GM19099 (cell line): ENCODE data around the gene CLEC16A.

Experiments
- POLR2A ChIP-seq: IDR thresholded peaks from 3 replicates; pipeline ENCODE4 v1.6.1; 2011; ENCODE audit warnings: low read depth; ENCODE audit not compliant: insufficient read length; ENCODE audit errors: extremely low read depth

The CLEC16A gene

GRCh38 chr16:10969615-10970014 is 25.3 kb downstream of the CLEC16A start:
- no peak for TF ChIP-seq POLR2A

- no peak for TF ChIP-seq POLR2A
Observed at GRCh38 chr16:10970065-10970464, 25.7 kb downstream of the CLEC16A start.

DNA sequence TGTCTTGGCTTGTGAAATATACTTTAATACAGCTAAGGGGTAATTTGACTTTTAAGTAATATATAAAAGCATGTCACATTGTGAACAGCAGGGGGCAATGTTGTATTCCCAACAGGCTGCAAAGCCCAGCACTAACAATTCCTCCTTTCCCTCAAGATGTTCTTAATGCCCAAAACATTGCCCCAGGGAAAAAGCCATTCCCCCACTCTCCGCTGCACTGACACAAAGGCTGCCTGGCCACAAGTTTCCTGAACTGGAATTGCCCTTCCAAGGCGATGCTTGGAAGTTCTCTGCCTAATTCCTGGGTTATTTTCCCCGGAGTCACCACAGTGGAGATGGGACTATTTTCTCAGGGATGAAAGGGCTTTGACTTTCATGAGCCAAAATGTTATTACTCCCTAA is 27.2 kb downstream of the CLEC16A start:
- no peak for TF ChIP-seq POLR2A

GRCh38 chr16:10972108-10972818 is 27.9 kb downstream of the CLEC16A start:
- TF ChIP-seq POLR2A, result no peak

DNA sequence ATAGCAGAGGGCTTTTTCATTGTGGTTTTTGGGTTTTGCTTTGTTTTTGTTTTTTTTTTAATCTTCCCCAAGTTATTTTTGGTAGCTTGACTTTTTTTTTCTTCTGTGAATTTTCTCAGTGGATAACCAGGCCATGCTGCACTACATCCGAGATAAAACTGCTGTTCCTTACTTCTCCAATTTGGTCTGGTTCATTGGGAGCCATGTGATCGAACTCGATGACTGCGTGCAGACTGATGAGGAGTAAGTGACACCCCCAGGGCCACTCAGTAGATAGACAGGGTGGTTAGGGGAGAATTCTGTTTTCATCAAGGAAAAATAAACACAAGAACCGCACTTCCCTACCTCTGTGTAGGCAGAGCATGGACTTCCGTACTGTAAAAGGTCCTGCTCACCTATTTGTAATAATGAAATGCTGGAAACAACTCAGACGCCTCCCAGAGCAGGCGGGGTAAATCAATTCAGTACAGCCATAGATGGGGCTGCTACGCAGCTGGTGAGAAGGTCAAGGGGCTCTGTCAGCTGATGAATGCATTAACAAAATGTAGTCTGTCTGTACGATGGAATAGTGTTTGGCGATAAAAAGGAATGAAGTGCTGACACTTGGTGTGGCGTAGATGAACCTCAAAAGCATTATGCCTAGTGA is 28.6 kb downstream of the CLEC16A start:
- no peak for TF ChIP-seq POLR2A

GRCh38 chr16:10976634-10977033 is 32.3 kb downstream of the CLEC16A start:
- no peak for TF ChIP-seq POLR2A

DNA sequence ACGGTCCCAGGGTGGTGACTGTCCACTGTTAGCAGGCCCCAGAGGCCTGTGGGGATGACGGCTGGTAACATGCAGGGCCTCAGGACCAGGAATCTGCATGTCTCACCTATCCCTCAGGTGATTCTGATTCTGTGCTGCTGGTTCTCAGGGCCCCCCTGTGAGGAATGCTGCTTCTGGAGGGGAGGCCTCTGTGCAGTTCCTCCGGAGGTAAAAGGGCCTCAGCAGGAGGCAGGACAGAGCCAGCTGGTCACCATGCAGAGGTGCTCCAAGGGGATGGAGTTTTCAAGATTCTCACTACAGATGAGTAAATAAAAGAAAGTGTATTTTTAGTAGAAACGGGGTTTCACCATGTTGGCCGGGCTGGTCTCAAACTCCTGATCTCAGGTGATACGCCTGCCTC is 33.8 kb downstream of the CLEC16A start:
- TF ChIP-seq POLR2A, result no peak

DNA sequence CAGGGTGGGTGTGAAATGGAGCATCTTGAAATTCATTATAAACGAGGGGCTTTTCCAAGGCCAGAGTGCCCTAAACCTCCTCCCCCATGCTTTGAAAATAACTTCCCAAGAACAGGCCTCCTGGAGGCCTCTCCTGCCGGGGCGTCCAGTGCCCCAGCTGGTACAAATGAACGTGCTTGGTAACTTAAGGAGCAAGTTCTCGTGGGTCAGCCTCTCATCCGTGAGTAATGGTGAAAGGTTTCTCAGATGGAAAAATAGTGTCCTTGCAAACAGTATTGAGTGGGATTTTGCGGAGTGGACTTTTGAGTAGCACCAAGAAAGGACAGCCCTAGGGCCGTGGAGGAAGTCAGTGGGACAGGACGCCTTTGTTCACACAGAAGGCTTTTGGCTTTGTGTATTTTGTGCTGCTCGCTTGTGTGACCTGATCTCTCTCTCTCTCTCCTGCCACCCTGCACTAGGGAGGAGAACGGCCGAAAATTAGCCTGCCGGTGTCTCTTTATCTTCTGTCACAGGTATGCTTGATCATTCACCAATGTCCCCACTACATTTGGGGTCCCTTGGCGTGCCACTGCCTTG is 34.6 kb downstream of the CLEC16A start:
- no peak for TF ChIP-seq POLR2A

GRCh38 chr16:10979717-10980601 is 35.6 kb downstream of the CLEC16A start:
- no peak for TF ChIP-seq POLR2A

DNA sequence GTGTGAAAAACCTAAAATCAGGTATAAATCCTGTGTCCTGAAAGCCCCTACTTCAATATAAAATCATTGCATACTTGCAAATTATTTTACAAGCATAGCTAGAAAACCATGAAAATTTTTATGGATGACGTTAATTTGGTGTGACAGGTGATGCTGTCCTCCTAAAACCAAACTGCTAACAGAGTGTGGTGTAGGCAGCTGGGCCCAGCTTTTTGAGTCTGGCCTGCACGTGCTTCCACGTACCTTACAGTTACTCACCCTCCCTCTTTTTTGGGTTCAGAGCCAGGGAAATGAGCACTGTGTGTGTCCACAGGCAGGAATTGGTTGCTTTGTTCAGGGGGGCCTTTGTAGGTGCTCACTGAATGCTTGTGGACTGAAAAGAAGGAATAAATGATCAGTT is 36.4 kb downstream of the CLEC16A start:
- TF ChIP-seq POLR2A, result no peak

DNA sequence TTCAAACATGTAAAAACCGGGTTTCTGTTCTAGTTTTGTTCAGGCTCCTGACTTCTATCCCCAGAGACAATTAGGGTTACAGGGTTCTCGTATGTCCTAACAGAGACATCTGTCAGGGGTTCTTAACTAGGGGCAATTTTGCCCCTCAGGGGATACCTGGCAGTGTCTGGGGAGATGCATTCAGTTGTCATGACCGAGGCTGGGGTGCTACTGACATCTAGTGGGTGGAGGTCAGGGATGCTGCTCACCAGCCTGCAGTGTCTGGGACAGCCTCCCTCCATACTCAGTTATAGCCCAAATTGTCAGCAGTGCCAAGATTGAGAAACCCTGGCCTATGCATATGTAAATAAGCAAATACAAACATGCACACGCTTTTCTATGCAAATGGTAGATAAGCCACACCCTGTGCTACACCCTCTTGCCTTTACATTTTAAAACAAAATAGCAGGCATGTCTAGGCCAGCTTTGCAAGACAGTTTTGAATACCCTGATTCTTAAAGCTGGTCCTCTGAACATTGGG is 37.4 kb downstream of the CLEC16A start:
- peak; percentile 12 for TF ChIP-seq POLR2A

DNA sequence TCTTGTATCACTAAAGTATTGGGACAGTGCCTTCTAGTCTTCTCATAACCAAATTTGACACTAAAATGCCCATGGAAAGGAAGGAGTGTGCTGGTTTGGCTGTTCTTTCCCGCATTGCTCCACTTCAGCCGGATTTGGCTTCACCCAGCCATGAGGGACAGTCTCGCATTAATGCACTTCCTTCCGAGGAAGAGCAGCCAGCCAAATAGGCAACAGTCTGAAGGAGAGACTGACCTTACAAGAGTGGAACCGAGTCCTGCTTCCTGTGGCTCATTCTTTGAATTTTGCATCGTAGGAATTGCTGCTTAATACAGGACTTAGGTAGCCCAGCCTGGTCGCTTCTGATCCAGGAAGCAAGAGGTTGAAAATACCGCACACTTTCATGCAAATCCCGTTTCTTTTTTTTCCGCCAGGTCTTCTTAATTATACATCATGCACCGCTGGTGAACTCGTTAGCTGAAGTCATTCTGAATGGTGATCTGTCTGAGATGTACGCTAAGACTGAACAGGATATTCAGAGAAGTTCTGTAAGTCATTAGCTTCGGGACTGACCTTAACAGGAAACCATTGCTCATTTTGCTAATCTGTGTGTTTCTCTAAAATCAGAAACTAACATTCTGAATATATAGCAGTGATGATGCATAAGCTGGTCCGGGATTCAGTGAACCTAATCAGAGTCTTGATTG is 38.2 kb downstream of the CLEC16A start:
- no peak for TF ChIP-seq POLR2A

- no peak for TF ChIP-seq POLR2A
Observed at GRCh38 chr16:10983159-10983558, 38.8 kb downstream of the CLEC16A start.

- TF ChIP-seq POLR2A, result no peak
Observed at GRCh38 chr16:10984509-10984908, 40.1 kb downstream of the CLEC16A start.
